Measurements from ENCODE around the gene TMEM200A. TPM values are rescaled to one million over a fixed set of nuclear protein-coding genes. Genes with fewer than 3 reads are reported as not detected.

TMEM200A gene
- total RNA-seq, 1 donor from 2014 or later, result 3.9 TPM

DNA sequence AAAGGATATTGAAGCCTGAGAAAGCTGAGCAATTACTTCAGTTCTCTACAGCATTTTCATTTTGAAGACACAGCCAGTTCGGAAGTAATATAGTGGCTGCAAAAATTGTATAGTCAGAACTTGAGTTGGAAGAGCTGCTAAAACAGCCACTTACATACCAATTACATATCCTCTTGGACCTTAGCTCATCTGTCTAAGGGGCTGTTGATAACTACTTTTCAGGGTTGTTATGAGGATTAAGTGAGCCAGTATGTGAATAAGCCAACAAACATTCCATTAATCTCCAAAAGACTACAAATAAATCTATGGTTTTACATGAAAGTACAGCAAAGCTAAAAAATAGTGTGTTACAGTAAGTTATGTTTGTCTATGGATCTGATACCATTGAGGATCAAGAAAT, 59.7 kb downstream of the TMEM200A start:
- Histone ChIP-seq H3K9me3 (no peaks in the 10 kb centered on the region), H3K27ac (no peak overlapping the region), H3K36me3 (no peaks in the 10 kb centered on the region), H3K4me1 (no peaks in the 10 kb centered on the region), H3K27me3 (no peaks in the 10 kb centered on the region), H3K4me3 (no peak overlapping the region)
- intact Hi-C loops (cut with DNase I), result no loop called here
- DNase-seq (ENCODE audit: extremely low spot score in 2 of 2), result no peak
- TF ChIP-seq, protein P1, sequence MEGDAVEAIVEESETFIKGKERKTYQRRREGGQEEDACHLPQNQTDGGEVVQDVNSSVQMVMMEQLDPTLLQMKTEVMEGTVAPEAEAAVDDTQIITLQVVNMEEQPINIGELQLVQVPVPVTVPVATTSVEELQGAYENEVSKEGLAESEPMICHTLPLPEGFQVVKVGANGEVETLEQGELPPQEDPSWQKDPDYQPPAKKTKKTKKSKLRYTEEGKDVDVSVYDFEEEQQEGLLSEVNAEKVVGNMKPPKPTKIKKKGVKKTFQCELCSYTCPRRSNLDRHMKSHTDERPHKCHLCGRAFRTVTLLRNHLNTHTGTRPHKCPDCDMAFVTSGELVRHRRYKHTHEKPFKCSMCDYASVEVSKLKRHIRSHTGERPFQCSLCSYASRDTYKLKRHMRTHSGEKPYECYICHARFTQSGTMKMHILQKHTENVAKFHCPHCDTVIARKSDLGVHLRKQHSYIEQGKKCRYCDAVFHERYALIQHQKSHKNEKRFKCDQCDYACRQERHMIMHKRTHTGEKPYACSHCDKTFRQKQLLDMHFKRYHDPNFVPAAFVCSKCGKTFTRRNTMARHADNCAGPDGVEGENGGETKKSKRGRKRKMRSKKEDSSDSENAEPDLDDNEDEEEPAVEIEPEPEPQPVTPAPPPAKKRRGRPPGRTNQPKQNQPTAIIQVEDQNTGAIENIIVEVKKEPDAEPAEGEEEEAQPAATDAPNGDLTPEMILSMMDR (IDR thresholded peaks at IDR 0.05), result no peak
- TF ChIP-seq POLR2A (IDR thresholded peaks at IDR 0.05) (no peak), POLR2AphosphoS5 (IDR thresholded peaks at IDR 0.05; ENCODE audit: insufficient read depth in 1 of 2, low read depth in 1 of 2) (no peak)

DNA sequence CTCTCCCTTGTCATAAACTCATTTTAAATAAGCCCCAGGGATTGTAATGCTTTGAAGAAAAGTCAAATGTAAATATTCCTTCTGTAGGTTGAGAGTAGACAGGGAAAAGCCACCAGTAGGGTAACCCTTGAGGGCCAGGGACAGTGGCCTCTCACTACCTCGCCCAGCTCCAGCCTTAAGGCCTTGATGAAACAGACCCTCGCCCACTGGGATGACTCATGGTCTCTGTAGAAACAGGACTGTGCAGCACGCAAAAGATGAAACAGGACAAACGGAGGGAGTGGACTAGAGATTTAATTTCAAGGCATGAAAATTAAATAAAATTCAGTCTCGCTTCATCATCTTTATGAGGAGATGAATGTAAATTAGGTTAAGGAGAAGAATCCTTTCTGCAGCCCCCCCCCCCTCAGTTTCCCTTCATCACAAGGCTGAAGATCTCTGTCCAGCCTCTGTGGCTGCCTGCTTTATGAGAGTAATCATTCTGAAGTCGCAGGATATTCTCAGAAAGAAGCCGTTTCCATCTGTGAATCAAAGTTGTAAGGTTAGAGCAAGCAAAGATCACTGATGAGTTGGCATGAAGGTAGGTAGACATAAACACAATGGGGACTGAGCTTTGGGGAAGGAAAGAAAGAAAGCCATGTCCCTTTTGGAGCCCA, 60.4 kb downstream of the TMEM200A start:
- Histone ChIP-seq H3K4me1 (no peaks in the 10 kb centered on the region), H3K4me3 (no peak overlapping the region), H3K36me3 (no peaks in the 10 kb centered on the region), H3K27ac (no peak overlapping the region), H3K9me3 (no peaks in the 10 kb centered on the region), H3K27me3 (no peaks in the 10 kb centered on the region)
- intact Hi-C loops (cut with DNase I), result no loop called here
- no peak for TF ChIP-seq POLR2A (IDR thresholded peaks at IDR 0.05)
- TF ChIP-seq POLR2AphosphoS5 (IDR thresholded peaks at IDR 0.05; ENCODE audit: insufficient read depth in 1 of 2, low read depth in 1 of 2), result no peak
- TF ChIP-seq, protein P1 (IDR thresholded peaks at IDR 0.05), result no peak
- no peak for DNase-seq (ENCODE audit: extremely low spot score in 2 of 2)

DNA sequence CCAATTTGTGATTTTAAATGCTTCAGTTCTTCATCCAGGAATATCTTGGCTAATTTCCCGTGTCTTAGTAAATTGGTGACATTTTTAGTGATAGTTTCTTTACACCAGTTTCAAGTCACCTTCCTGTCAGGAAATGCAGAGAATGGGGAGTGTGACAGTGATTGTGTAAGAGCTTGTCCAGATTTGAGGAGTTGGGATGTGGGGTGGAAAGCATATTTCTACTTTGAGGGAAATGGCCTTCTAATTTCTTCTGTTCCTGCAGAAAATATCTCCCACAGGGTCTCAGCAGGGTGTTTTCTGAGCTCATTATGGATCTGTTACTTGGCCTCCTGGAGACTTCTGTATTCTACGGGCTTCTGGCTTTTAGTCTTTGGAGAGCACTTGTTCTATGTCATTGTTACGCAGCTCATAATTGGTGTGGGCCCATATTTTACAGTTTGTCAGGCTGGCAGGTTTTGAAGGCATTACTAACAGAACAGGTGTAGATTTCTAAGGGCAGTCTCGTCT, 65.6 kb downstream of the TMEM200A start:
- Histone ChIP-seq H3K36me3 (no peaks in the 10 kb centered on the region), H3K4me3 (no peak overlapping the region), H3K4me1 (no peaks in the 10 kb centered on the region), H3K27ac (no peak overlapping the region), H3K9me3 (no peaks in the 10 kb centered on the region), H3K27me3 (no peaks in the 10 kb centered on the region)
- DNase-seq (ENCODE audit: extremely low spot score in 2 of 2), result no peak
- intact Hi-C loops (cut with DNase I), result no loop called here
- TF ChIP-seq POLR2AphosphoS5 (IDR thresholded peaks at IDR 0.05; ENCODE audit: insufficient read depth in 1 of 2, low read depth in 1 of 2) (no peak), POLR2A (IDR thresholded peaks at IDR 0.05) (no peak)
- TF ChIP-seq, protein P1 (IDR thresholded peaks at IDR 0.05), result no peak

DNA sequence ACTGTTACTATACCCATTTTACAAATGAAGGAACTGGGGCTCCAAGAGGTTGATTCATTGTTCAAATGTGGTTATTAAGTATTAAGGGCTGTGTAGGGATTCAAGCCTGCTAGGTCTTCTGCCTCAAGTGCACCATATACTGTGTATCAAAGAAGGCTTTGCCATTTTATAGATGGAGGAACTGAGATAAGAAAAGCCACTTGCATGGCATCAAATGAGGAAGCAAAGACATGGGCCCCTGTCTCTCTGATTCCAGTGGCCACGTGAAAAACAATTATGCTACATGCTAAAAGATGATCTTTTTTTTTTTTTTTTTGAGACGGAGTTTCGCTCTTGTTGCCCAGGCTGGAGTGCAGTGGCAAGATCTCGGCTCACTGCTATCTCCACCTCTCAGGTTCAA, 67.0 kb downstream of the TMEM200A start:
- intact Hi-C loops (cut with DNase I), result no loop called here
- H3K36me3 ChIP-seq, result no peaks in the 10 kb centered on the region
- H3K9me3 ChIP-seq, result no peaks in the 10 kb centered on the region
- no peaks in the 10 kb centered on the region for H3K4me1 ChIP-seq
- no peak overlapping the region for H3K4me3 ChIP-seq
- TF ChIP-seq, protein P1 (IDR thresholded peaks at IDR 0.05), result no peak
- TF ChIP-seq POLR2AphosphoS5 (IDR thresholded peaks at IDR 0.05; ENCODE audit: insufficient read depth in 1 of 2, low read depth in 1 of 2), result no peak
- TF ChIP-seq POLR2A (IDR thresholded peaks at IDR 0.05), result no peak
- H3K27ac ChIP-seq, result no peak overlapping the region
- DNase-seq (ENCODE audit: extremely low spot score in 2 of 2), result no peak
- H3K27me3 ChIP-seq, result no peaks in the 10 kb centered on the region

DNA sequence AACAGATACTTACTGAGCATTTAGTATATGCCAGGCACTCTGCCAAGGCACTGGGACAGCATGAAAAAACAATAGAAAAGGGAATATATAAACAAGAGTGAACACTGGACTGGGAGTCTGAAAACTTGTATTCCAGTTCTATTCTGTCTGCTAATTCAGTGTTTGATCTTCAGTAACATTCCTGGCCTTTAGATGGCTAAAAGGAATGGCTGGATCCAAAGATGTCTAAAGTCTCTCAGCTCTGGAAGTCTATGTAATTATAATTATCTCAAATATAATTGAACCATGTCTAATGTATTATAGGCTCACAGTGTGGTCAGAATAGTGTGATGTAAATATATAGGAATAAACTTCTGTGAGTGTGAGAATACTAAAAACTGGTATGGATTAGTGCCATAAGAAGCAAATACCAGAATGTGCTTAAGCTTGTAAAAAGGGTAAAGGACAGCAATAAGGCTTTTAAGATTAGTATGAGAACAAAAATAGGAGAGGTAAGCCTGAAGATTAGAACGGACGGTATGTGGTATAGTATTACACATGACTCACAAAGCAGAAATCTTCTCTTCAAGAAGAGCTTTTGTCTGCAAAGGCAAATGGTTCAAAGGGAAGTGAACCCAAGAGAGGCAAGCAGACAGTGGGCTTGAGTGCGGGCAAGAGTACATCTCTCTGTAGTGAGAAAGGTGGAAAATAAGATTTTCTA, 68.5 kb downstream of the TMEM200A start:
- no peak for TF ChIP-seq POLR2AphosphoS5 (IDR thresholded peaks at IDR 0.05; ENCODE audit: insufficient read depth in 1 of 2, low read depth in 1 of 2)
- TF ChIP-seq, protein P1 (IDR thresholded peaks at IDR 0.05), result no peak
- no peak for TF ChIP-seq POLR2A (IDR thresholded peaks at IDR 0.05)
- no peak overlapping the region for H3K4me3 ChIP-seq
- no peaks in the 10 kb centered on the region for H3K9me3 ChIP-seq
- intact Hi-C loops (cut with DNase I), result no loop called here
- H3K36me3 ChIP-seq, result no peaks in the 10 kb centered on the region
- no peaks in the 10 kb centered on the region for H3K27me3 ChIP-seq
- H3K27ac ChIP-seq, result no peak overlapping the region
- DNase-seq (ENCODE audit: extremely low spot score in 2 of 2), result no peak
- no peaks in the 10 kb centered on the region for H3K4me1 ChIP-seq

Measured in vagina (tissue), 2 donors.